PFSK-1 (cell line): Measurements from ENCODE around the gene ZRANB2.

ENCODE experiments used
- POLR2AphosphoS5 ChIP-seq: IDR thresholded peaks from 2 replicates; pipeline ENCODE4 v1.6.1; 2012; ENCODE audit warnings: low read depth, mild to moderate bottlenecking, control low read depth, low read length, moderate library complexity
- REST ChIP-seq, 2 experiments: IDR thresholded peaks; 2 replicates each; pipeline versions ENCODE4 v1.6.1 to v1.8.0; 2011 to 2012; ENCODE audit warnings: low read depth in 2 of 2, low read length in 2 of 2, control low read depth in 1 of 2, inconsistent platforms in 1 of 2, mild to moderate bottlenecking in 1 of 2, moderate library complexity in 1 of 2; ENCODE audit not compliant: insufficient read depth in 1 of 2
- SIN3A ChIP-seq: IDR thresholded peaks from 2 replicates; pipeline ENCODE4 v1.6.1; 2012; ENCODE audit warnings: mild to moderate bottlenecking, low read length, moderate library complexity, borderline replicate concordance; ENCODE audit not compliant: insufficient read depth
- TAF1 ChIP-seq: IDR thresholded peaks from 2 replicates; pipeline ENCODE4 v1.6.1; 2012; ENCODE audit warnings: low read length, control low read depth, borderline replicate concordance; ENCODE audit not compliant: insufficient read depth

GRCh38 chr1:71019233-71019969 lies 61.4 kb downstream of the ZRANB2 start:
- TF ChIP-seq TAF1 (no peak), POLR2AphosphoS5 (no peak), SIN3A (no peak), REST (IDR thresholded peaks at IDR 0.05; ENCODE audit: insufficient read depth in 1 of 2, low read depth in 2 of 2, low read length in 2 of 2) (no peak)
